ENCODE data around the gene NRP1. TPM values are rescaled to one million over a fixed set of nuclear protein-coding genes. Genes with fewer than 3 reads are reported as not detected.

The NRP1 gene
- total RNA-seq, 1 donor from 2014 or later, result 122 TPM

- TF ChIP-seq, protein P1, sequence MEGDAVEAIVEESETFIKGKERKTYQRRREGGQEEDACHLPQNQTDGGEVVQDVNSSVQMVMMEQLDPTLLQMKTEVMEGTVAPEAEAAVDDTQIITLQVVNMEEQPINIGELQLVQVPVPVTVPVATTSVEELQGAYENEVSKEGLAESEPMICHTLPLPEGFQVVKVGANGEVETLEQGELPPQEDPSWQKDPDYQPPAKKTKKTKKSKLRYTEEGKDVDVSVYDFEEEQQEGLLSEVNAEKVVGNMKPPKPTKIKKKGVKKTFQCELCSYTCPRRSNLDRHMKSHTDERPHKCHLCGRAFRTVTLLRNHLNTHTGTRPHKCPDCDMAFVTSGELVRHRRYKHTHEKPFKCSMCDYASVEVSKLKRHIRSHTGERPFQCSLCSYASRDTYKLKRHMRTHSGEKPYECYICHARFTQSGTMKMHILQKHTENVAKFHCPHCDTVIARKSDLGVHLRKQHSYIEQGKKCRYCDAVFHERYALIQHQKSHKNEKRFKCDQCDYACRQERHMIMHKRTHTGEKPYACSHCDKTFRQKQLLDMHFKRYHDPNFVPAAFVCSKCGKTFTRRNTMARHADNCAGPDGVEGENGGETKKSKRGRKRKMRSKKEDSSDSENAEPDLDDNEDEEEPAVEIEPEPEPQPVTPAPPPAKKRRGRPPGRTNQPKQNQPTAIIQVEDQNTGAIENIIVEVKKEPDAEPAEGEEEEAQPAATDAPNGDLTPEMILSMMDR (IDR thresholded peaks at IDR 0.05), result no peak
Measured at GRCh38 chr10:33165911-33166310, 168.6 kb downstream of the NRP1 start.

GRCh38 chr10:33164060-33164709 lies 170.3 kb downstream of the NRP1 start:
- no peak overlapping the region for H3K4me3 ChIP-seq
- intact Hi-C loops (cut with DNase I), result no loop called here
- TF ChIP-seq, protein P1 (IDR thresholded peaks at IDR 0.05), result no peak

More at GRCh38 chr10:33165911-33166310, 168.6 kb downstream of the NRP1 start:
- no peak overlapping the region for H3K27ac ChIP-seq
- no peak overlapping the region for H3K4me3 ChIP-seq
- H3K27me3 ChIP-seq, result no peaks in the 10 kb centered on the region
- no peak for DNase-seq (ENCODE audit: low spot score in 2 of 2)
- intact Hi-C loops (cut with DNase I), result no loop called here
- no peaks in the 10 kb centered on the region for H3K4me1 ChIP-seq
- no peaks in the 10 kb centered on the region for H3K36me3 ChIP-seq
- no peaks in the 10 kb centered on the region for H3K9me3 ChIP-seq

GRCh38 chr10:33162248-33162575 lies 172.3 kb downstream of the NRP1 start:
- TF ChIP-seq, protein P1 (IDR thresholded peaks at IDR 0.05), result no peak
- H3K4me1 ChIP-seq, result no peaks in the 10 kb centered on the region
- H3K27me3 ChIP-seq, result no peaks in the 10 kb centered on the region
- H3K36me3 ChIP-seq, result no peaks in the 10 kb centered on the region
- H3K4me3 ChIP-seq, result no peak overlapping the region
- intact Hi-C loops (cut with DNase I), result no loop called here
- no peaks in the 10 kb centered on the region for H3K9me3 ChIP-seq
- DNase-seq (ENCODE audit: low spot score in 2 of 2), result no peak
- no peak overlapping the region for H3K27ac ChIP-seq

More at GRCh38 chr10:33164060-33164709, 170.3 kb downstream of the NRP1 start:
- H3K9me3 ChIP-seq, result no peaks in the 10 kb centered on the region
- DNase-seq (ENCODE audit: low spot score in 2 of 2), result no peak
- H3K36me3 ChIP-seq, result no peaks in the 10 kb centered on the region
- no peaks in the 10 kb centered on the region for H3K27me3 ChIP-seq
- no peaks in the 10 kb centered on the region for H3K4me1 ChIP-seq
- H3K27ac ChIP-seq, result no peak overlapping the region

DNA sequence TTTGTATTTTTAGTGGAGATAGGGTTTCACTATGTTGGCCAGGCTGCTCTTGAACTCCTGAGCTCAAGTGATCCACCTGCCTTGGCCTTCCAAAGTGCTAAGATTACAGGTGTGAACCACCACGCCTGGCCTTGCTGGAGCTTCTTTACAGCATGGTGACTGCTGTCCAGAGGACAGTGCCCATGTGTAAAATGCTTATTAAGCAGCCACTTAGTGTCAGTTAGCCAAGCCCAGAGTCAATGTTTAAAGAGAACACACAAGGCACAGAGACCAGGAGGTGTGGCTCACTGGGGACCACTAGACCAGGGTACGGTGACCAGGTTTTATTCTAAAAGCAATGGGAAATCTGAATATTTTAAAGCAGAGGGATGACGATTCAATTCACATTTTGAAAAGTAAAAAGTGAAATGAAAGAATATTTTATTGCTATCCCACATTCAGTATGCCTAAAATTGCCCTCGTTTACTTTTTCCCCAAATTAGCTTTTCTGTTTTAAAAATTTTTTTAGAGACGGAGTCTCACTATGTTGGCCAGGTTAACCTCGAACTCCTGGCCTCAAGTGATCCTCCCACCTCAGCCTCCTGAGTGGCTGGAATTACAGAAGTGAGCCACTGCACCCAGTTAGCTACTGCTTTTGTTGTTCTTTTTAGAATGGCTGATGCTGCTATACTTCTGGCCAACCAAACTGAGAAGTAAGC lies 172.8 kb downstream of the NRP1 start:
- no peak for DNase-seq (ENCODE audit: low spot score in 2 of 2)
- Histone ChIP-seq H3K36me3 (no peaks in the 10 kb centered on the region), H3K4me3 (no peak overlapping the region), H3K9me3 (no peaks in the 10 kb centered on the region), H3K27ac (no peak overlapping the region), H3K27me3 (no peaks in the 10 kb centered on the region), H3K4me1 (no peaks in the 10 kb centered on the region)
- intact Hi-C loops (cut with DNase I), result no loop called here
- TF ChIP-seq, protein P1 (IDR thresholded peaks at IDR 0.05), result no peak

DNA sequence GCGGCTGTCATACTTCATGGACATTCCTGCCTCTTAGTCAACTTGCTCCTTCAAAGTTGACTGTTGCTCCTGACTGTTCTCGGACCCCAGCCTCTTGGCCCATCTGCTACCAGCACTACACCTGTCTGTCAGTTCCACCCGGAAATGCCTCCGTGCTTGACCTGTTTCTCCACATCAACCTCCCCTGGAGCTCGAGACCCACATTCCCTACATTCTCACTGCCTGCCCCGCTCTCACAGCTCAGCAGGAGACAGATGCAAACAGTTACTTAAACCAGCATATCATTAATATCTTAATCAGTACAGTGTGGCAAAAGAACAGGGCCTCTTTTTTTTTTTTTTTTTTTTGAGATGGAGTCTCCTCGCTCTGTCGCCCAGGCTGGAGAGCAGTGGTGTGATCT lies 174.3 kb downstream of the NRP1 start:
- TF ChIP-seq, protein P1 (IDR thresholded peaks at IDR 0.05), result no peak
- DNase-seq (ENCODE audit: low spot score in 2 of 2), result no peak
- no peak overlapping the region for H3K27ac ChIP-seq
- H3K27me3 ChIP-seq, result no peaks in the 10 kb centered on the region
- no peaks in the 10 kb centered on the region for H3K36me3 ChIP-seq
- H3K4me3 ChIP-seq, result no peak overlapping the region
- intact Hi-C loops (cut with DNase I), result no loop called here
- H3K4me1 ChIP-seq, result no peaks in the 10 kb centered on the region
- no peaks in the 10 kb centered on the region for H3K9me3 ChIP-seq
